H1 (cell line): Measurements from ENCODE around the gene MYRF. TPM values are rescaled to one million over a fixed set of nuclear protein-coding genes. Genes with fewer than 3 reads are reported as not detected.
A peak's percentile ranks its signal among the peaks of the same experiment; 100 is the strongest.

Source experiments
- CTCF ChIA-PET: fragments of 300-600 bp; sonication (Branson Sonifier 250); formaldehyde crosslinking; loops from one replicate; lab custom pipeline; 2021; ENCODE audit not compliant: partially characterized antibody; lab: Charles Lee
- POLR2A ChIA-PET: fragments of 300-600 bp; sonication (Branson Sonifier 250); formaldehyde crosslinking; loops from one replicate; lab custom pipeline; 2021; ENCODE audit warnings: inconsistent platforms; ENCODE audit not compliant: partially characterized antibody; lab: Charles Lee
- DNase-seq, 2 experiments: peaks; one replicate each; pipeline versions ENCODE4 v3.0.0 to v3.0.0-alpha.2; 2010 to 2022; ENCODE audit warnings: low spot score in 2 of 2, low read depth in 1 of 2, mixed read lengths in 1 of 2
- FAIRE-seq: peaks from 2 replicates; lab custom pipeline; 2011; peaks lifted over from hg19 to GRCh38; lab: Jason Lieb, UNC
- H2AFZ ChIP-seq: 2 replicates; pipeline ENCODE4 v1.8.1; 2012; ENCODE audit warnings: low read length, inconsistent platforms
- H2AK5ac ChIP-seq: 2 replicates; pipeline ENCODE4 v1.6.1; 2013; ENCODE audit warnings: low read depth, low read length
- H2BK120ac ChIP-seq: replicated peaks from 2 replicates; pipeline ENCODE3; 2013; ENCODE audit warnings: low read depth, low read length, inconsistent platforms
- H2BK12ac ChIP-seq: 2 replicates; pipeline ENCODE4 v1.6.1; 2013; ENCODE audit warnings: low read depth, low read length
- H2BK15ac ChIP-seq: 2 replicates; pipeline ENCODE4 v1.6.1; 2013; ENCODE audit warnings: low read length
- H2BK20ac ChIP-seq: 2 replicates; pipeline ENCODE4 v1.6.1; 2013; ENCODE audit warnings: low read length
- H2BK5ac ChIP-seq: 2 replicates; pipeline ENCODE4 v1.6.1; 2013; ENCODE audit warnings: low read depth, low read length
- H3K14ac ChIP-seq: 2 replicates; pipeline ENCODE4 v1.6.1; 2013; ENCODE audit warnings: inconsistent platforms; ENCODE audit not compliant: insufficient read length
- H3K18ac ChIP-seq: 2 replicates; pipeline ENCODE4 v1.6.1; 2013; ENCODE audit warnings: low read length; ENCODE audit errors: extremely low read depth
- H3K23ac ChIP-seq: 2 replicates; pipeline ENCODE4 v1.6.1; 2013; ENCODE audit warnings: inconsistent platforms; ENCODE audit not compliant: insufficient read length
- H3K23me2 ChIP-seq: 2 replicates; pipeline ENCODE4 v1.6.1; 2013; ENCODE audit warnings: low read depth, low read length
- H3K27ac ChIP-seq: 2 replicates; pipeline ENCODE4 v1.6.1; 2011; ENCODE audit warnings: low read depth, low read length, inconsistent platforms
- H3K27me3 ChIP-seq, 4 experiments: replicated peaks in 1 of 4; 1 replicate in 1 of 4; 2 replicates in 3 of 4; pipeline versions ENCODE4 v1.6.1 to v1.8.1; 2011 to 2013; ENCODE audit warnings: low read length in 3 of 4, mild to moderate bottlenecking in 3 of 4, inconsistent platforms in 2 of 4, mixed read lengths in 2 of 4, moderate library complexity in 1 of 4; ENCODE audit not compliant: control insufficient read depth in 3 of 4, insufficient read depth in 3 of 4; ENCODE audit errors: extremely low read depth in 1 of 4
- H3K36me3 ChIP-seq, 4 experiments: 2 replicates each; pipeline versions ENCODE4 v1.6.1 to v1.8.1; 2011 to 2013; ENCODE audit warnings: mild to moderate bottlenecking in 4 of 4, low read length in 3 of 4, moderate library complexity in 2 of 4, control low read depth in 1 of 4, inconsistent platforms in 1 of 4; ENCODE audit not compliant: insufficient read depth in 4 of 4, control insufficient read depth in 2 of 4
- H3K4ac ChIP-seq: replicated peaks from 2 replicates; pipeline ENCODE3; 2013; ENCODE audit warnings: low read length, low read depth, mixed read lengths, inconsistent platforms; ENCODE audit not compliant: insufficient read length
- H3K4me1 ChIP-seq, 4 experiments: replicated peaks in 1 of 4; 1 replicate in 1 of 4; 2 replicates in 3 of 4; pipeline versions ENCODE4 v1.6.1 to v1.8.1; 2011 to 2013; ENCODE audit warnings: low read length in 3 of 4, inconsistent platforms in 2 of 4, mixed read lengths in 1 of 4; ENCODE audit not compliant: insufficient read depth in 4 of 4, control insufficient read depth in 3 of 4
- H3K4me2 ChIP-seq, 2 experiments: 2 replicates each; pipeline versions ENCODE4 v1.6.1 to v1.8.1; 2011 to 2013; ENCODE audit warnings: low read depth in 2 of 2, low read length in 2 of 2, control low read depth in 1 of 2, inconsistent platforms in 1 of 2, mild to moderate bottlenecking in 1 of 2; ENCODE audit not compliant: insufficient read depth in 1 of 2
- H3K4me3 ChIP-seq, 4 experiments: fragments of 200-600, 300-600 bp in 1 of 4; sonication (generic), shearing (Covaris generic), sonication (Bioruptor Twin) in 1 of 4; 2 replicates each; pipeline versions ENCODE4 v1.5.1 to v1.8.1; 2011 to 2016; ENCODE audit warnings: low read length in 4 of 4, low read depth in 3 of 4, control low read depth in 2 of 4, inconsistent platforms in 2 of 4, mild to moderate bottlenecking in 2 of 4, mixed read lengths in 1 of 4, moderate library complexity in 1 of 4; ENCODE audit not compliant: insufficient read depth in 2 of 4; ENCODE audit errors: extremely low read depth in 1 of 4
- H3K56ac ChIP-seq: replicated peaks from 2 replicates; pipeline ENCODE3; 2013; ENCODE audit warnings: low read depth, mild to moderate bottlenecking, mixed read lengths, low read length, inconsistent platforms; ENCODE audit not compliant: insufficient read length
- H3K79me1 ChIP-seq: 2 replicates; pipeline ENCODE4 v1.6.1; 2013; ENCODE audit warnings: low read depth, low read length, control low read depth
- H3K79me2 ChIP-seq, 2 experiments: 2 replicates each; pipeline versions ENCODE4 v1.6.1 to v1.8.1; 2012 to 2013; ENCODE audit warnings: low read length in 2 of 2, mild to moderate bottlenecking in 2 of 2, inconsistent platforms in 1 of 2; ENCODE audit not compliant: insufficient read depth in 2 of 2, control insufficient read depth in 1 of 2
- H3K9ac ChIP-seq, 4 experiments: replicated peaks in 1 of 4; 1 replicate in 1 of 4; 2 replicates in 3 of 4; pipeline versions ENCODE4 v1.6.1 to v1.8.1; 2011 to 2013; ENCODE audit warnings: low read depth in 3 of 4, low read length in 3 of 4, control low read depth in 2 of 4, mild to moderate bottlenecking in 2 of 4, moderate library complexity in 2 of 4, inconsistent platforms in 1 of 4; ENCODE audit errors: extremely low read depth in 1 of 4
- H3K9me3 ChIP-seq, 2 experiments: 2 replicates each; pipeline versions ENCODE4 v1.6.1 to v1.8.1; 2012 to 2013; ENCODE audit warnings: mild to moderate bottlenecking in 2 of 2, moderate library complexity in 2 of 2, control low read depth in 1 of 2, inconsistent platforms in 1 of 2, low read depth in 1 of 2, low read length in 1 of 2, mixed read lengths in 1 of 2; ENCODE audit not compliant: insufficient read depth in 2 of 2
- H4K20me1 ChIP-seq, 2 experiments: replicated peaks in 1 of 2; 2 replicates each; pipeline versions ENCODE3 to v1.8.1; 2011 to 2013; ENCODE audit warnings: inconsistent platforms in 2 of 2, low read length in 2 of 2, mild to moderate bottlenecking in 1 of 2; ENCODE audit not compliant: insufficient read depth in 2 of 2, control insufficient read depth in 1 of 2
- H4K5ac ChIP-seq: 2 replicates; pipeline ENCODE4 v1.6.1; 2013; ENCODE audit warnings: low read length, low read depth, mixed read lengths, inconsistent platforms; ENCODE audit not compliant: insufficient read length
- H4K8ac ChIP-seq: 2 replicates; pipeline ENCODE4 v1.8.0; 2013; ENCODE audit warnings: mild to moderate bottlenecking, moderate library complexity, low read length, inconsistent platforms; ENCODE audit not compliant: insufficient read depth; ENCODE audit errors: extremely low read depth
- H4K91ac ChIP-seq: replicated peaks from 2 replicates; pipeline ENCODE3; 2013; ENCODE audit warnings: low read length, mixed read lengths, inconsistent platforms; ENCODE audit not compliant: insufficient read length
- TEAD4 ChIP-seq: IDR thresholded peaks from 2 replicates; pipeline ENCODE4 v1.6.1; 2012; ENCODE audit warnings: low read depth, low read length, inconsistent platforms, mixed read lengths
- ZNF274 ChIP-seq: IDR thresholded peaks from 2 replicates; pipeline ENCODE4 v1.7.0; 2012; ENCODE audit warnings: low read length, borderline replicate concordance; ENCODE audit errors: extremely low read depth
- WGBS, 2 experiments: shearing (Covaris generic) in 1 of 2; methylation state at CpG; one replicate each; pipeline versions ENCODE4 v1.1.6 to v1.1.7; 2013 to 2015; ENCODE audit warnings: low lambda C conversion rate in 2 of 2, mixed read lengths in 2 of 2, inconsistent platforms in 1 of 2, low coverage in 1 of 2, missing lambda C conversion rate in 1 of 2; ENCODE audit not compliant: insufficient replicate concordance in 2 of 2, insufficient coverage in 1 of 2, insufficient read length in 1 of 2; ENCODE audit errors: extremely low coverage in 1 of 2, missing lambda C conversion rate in 1 of 2; 5-methylcytosine and 5-hydroxymethylcytosine counted together
- polyA plus RNA-seq, 7 experiments: library from polyadenylated mRNA; depleted of rRNA in 3 of 7; stranded (reverse) in 5 of 7; unstranded in 2 of 7; fragments of >200 nt in 5 of 7; fragments of 200-250 nt in 2 of 7; gene quantifications; 1 replicate in 5 of 7; 2 replicates in 1 of 7; 4 replicates in 1 of 7; pipeline versions ENCODE4 v1.2.1 to v1.2.3, GENCODE V29; 2011 to 2013; ENCODE audit warnings: missing spikeins in 2 of 7, mixed read lengths in 2 of 7
- total RNA-seq: library from RNA; stranded (reverse); fragmentation: NEBNext Ultra II Directional; extraction: Animal tissue kit (Norgen Biotek cat#: 25700); gene quantifications from 2 replicates; pipeline ENCODE4 v1.2.1, GENCODE V29; 2021

Gene MYRF
- total and polyA plus RNA-seq, 2 of the 8 experiments (the other 6 are each of a cell fraction or from before 2014, with no cell fraction given), result 6.0 to 6.1 TPM

- peak overlapping the region; percentile 7 for H4K91ac ChIP-seq
- POLR2A ChIA-PET, result interaction anchor here (0.6 to 2.0 kb wide), 3 partner anchors 22 to 91 kb away, joined by 3 to 4 read pairs (median 3); partner anchors contain the start of genes FEN1 and TMEM258
- peak overlapping the region in 1 of 2 experiments; percentile 12; a peak in 1 of 4 replicates for H3K4me2 ChIP-seq
- H3K23ac ChIP-seq, result no peak overlapping the region
- no peak overlapping the region for H3K27ac ChIP-seq
- H3K23me2 ChIP-seq, result peaks cover 2% of the 10 kb centered on the region
- 70% methylated on average over 12 of the region's 13 CpGs; no CpG with 5 or more reads in 1 of the 2 experiments for WGBS, 2 experiments
- peak overlapping the region; percentile 85; the same call in 1 of the 2 replicates for H2BK5ac ChIP-seq
- H3K36me3 ChIP-seq, result no peaks in the 10 kb centered on the region; a peak in 1 of 8 replicates
- H3K9me3 ChIP-seq, result no peaks in the 10 kb centered on the region
- FAIRE-seq (no peak), DNase-seq (no peak)
- H2AK5ac ChIP-seq, result peak overlapping the region; percentile 92; the same call in 1 of the 2 replicates
- no peak overlapping the region for H3K9ac ChIP-seq
- 0 out of 2 replicates have a peak overlapping the region, but pooled peaks have one; percentile 0 for H4K8ac ChIP-seq
- H2BK120ac ChIP-seq, result no peak overlapping the region
- H2BK20ac ChIP-seq, result peak overlapping the region; percentile 95; the same call in 1 of the 2 replicates
- peaks cover 0 to 3% of the 10 kb centered on the region in 2 experiments for H4K20me1 ChIP-seq
- H2BK15ac ChIP-seq, result peak overlapping the region; percentile 92; the same call in 1 of the 2 replicates
- H2AFZ ChIP-seq, result no peak overlapping the region
- no peaks in the 10 kb centered on the region; the same call in 1 of the 2 replicates for H3K79me1 ChIP-seq
- H3K79me2 ChIP-seq, result no peaks in the 10 kb centered on the region; a peak in 1 of 4 replicates
- CTCF ChIA-PET, result interaction anchor here (1.0 to 1.5 kb wide), 5 partner anchors 15 to 62 kb away, joined by 3 to 7 read pairs (median 3); no protein-coding TSS in a partner anchor
- H4K5ac ChIP-seq, result no peak overlapping the region
- H3K56ac ChIP-seq, result no peak overlapping the region
- TF ChIP-seq ZNF274 (no peak), TEAD4 (0 out of 2 replicates have a peak, but pooled peaks have one; percentile 5)
- no peaks in the 10 kb centered on the region for H3K27me3 ChIP-seq
- peaks cover 0 to 34% (median 25%) of the 10 kb centered on the region in 4 experiments; a peak in 6 of 7 replicates for H3K4me1 ChIP-seq
- H3K18ac ChIP-seq, result peak overlapping the region; percentile 71
- H3K14ac ChIP-seq, result no peak overlapping the region
- peak overlapping the region; percentile 71; the same call in 1 of the 2 replicates for H2BK12ac ChIP-seq
- H3K4me3 ChIP-seq, result no peak overlapping the region
- peak overlapping the region; percentile 88 for H3K4ac ChIP-seq
These were observed 35.8 kb upstream of the MYRF start for GRCh38 chr11:61716478-61717285.
